Stimulated activated CD4-positive, alpha-beta T cell treated with anti-CD3 and anti-CD28 coated beads, Interleukin-15, amount 100 ng/mL, for 1 hour (primary cell): ENCODE results near the gene TBXAS1.
"Not testable (repeated sequence)": the region's sequence is repeated elsewhere in the genome, so short reads cannot be mapped to it uniquely, and the experiment has no call there.

ENCODE experiments used
- DNase-seq, 2 donors: peaks; one replicate each; pipeline ENCODE4 v3.0.0-alpha.2; 2020; ENCODE audit warnings: low read depth in 1 of 2, low spot score in 1 of 2

Gene TBXAS1

DNA sequence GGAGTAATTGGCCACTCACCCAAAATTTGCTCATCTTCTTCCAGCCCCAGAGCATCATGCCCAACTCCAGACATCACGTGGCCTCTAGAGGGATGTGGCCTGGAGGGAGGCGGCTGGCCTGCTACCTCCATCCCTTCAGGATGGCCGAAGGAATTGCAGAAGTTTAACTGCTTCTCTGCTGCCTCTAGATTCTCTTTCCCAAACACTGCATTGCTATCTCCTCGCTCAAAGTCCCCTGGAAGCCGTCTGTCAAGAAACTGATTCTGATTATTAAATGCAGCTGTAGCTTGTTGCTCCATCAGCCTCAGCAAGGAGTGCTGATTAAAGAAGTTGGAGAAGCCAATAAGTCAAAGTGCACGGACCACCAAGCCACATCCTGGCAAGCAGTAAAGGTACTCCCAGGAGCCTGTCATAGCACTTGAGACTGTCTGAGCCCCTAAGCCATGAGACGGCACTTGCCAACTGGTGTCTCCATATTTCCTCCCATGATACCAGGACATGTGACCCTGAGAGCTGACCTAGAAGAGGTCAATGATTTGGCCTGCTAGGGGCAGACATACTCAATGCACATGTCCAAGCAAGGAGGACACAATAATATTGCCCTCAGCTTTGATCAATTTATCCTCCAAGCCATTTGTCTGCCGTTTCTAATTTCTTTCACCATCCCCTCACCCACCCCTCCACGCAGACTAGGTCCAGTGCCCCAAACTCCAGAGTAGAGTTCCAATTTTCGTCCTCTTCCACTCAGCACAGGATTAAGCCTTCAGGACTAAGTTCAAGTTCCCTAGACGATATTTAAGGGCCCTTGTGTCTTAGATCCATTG, 84.2 kb downstream of the TBXAS1 start:
- no peak for DNase-seq

DNA sequence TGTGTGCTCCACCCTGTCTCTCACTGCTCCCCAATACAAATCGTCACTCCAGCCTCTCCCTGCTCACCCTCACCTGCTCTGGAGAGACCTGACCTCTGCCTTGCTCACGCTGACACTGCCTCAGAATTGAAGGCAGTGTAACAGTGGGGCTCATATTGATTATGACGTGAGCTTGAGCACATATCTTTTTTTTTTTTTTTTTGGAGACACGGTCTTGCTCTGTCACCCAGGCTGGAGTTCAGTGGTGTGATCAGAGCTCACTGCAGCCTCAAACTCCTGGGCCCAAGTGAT, 84.7 kb downstream of the TBXAS1 start:
- no peak for DNase-seq

DNA sequence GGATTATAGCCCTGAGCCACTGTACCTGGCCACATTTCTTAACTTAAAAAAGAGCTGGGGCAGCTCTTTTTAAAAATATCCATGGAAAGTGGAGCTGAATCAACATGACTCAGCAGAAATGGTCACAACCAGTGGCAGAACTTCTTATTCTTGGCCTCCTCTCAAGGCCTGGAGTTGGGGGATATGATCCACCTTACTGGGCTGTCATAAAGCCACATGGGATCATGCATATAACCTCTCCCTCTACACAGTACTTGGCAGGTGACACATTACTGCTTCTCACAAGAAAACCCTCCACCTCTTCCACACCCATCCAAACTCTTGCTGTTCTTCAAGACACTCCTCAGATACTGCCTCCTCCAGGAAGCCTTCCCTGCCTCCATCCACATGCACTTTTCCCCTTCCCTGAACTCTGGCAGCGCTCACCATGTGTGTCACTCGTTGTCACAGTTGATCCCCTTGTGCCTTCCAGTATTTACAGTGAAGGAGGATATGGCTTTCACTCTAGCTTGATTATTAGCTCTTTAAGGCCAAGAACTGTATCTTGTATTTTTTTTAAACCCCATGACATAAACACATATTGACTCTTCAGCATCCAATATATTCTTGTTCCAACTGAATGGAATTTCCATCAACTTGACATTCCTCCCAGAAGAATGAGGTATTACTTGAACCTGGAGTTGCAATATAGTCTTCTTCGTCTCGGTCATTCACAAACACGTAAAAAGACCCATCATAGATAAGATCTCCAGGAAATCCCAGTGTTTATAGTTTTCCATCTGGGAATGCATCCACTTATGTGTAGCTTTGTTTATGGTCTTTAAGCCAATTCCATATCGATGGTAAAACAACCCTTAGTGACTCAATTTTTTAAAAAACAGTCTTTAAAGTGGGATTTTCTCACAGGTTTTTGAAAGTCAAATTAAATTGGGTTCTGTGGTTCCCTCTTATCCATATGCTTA, 85.5 kb downstream of the TBXAS1 start:
- DNase-seq, result no peak

DNA sequence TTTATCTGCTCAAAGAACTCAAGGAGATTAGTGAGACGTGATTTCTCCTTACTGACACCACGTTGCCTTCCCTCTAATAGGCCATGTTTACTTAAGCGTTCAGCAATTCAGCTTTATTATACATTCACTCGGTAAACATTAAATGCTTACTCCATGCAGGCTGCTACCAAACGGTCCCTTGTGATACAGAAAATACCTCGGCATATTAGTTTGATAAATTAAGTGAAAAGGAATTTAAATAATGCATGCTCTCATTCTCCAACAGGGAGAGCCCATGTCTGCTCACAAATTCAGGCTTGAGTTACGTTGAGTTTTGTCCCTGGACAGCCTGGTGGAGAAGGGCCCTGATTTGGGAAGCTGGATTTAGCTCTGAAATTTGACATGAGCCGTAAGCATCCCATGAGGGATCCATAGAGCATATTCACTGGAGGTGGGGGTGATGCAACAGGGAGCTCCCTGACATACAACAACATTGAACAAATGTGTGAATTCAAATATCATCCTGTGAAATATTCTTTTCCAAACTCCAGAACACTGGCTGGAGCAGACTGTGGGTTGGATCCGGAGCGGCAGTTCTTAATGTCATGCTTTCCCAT, 86.3 kb downstream of the TBXAS1 start:
- no peak for DNase-seq

DNA sequence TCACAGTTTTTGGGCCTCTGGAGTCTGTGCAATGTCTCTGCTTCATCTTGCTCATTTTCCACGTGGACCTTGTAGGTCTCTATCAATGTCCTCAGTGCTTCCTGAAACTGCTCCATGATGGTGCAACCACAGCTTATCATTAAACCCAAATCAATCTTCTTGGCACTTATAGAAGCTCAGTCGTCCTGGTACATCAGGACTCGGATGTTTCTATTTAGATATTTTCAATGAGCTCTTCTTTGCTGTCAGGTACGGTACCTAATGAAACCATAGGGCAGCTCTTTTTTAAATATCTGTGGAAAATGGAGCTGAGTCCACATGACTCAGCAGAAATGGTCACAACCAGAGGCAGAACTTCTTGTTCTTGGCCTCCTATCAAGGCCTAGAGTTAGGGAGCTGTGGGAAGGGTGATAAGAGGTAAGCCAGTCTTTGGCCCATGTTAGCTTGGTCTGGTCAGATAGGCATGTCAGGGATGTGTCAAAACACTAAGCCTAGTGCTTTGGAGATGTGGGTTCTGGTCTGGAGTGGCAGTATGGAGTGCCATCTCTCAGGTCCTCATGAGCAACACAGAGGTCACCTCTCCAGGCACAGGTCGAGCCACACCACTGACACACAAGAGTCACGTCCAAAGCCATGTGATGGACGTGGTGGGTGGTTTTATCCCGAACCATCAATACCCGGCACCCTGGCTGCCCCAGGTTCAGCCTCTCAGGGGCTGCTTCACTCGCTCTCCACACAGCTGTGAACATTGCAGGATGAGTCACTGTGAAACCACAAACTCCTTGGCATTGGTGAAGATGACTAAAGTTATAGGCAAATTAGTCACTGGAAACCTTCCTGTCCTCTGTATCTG, 87.0 kb downstream of the TBXAS1 start:
- peak; percentile 19 to 20 for DNase-seq

DNA sequence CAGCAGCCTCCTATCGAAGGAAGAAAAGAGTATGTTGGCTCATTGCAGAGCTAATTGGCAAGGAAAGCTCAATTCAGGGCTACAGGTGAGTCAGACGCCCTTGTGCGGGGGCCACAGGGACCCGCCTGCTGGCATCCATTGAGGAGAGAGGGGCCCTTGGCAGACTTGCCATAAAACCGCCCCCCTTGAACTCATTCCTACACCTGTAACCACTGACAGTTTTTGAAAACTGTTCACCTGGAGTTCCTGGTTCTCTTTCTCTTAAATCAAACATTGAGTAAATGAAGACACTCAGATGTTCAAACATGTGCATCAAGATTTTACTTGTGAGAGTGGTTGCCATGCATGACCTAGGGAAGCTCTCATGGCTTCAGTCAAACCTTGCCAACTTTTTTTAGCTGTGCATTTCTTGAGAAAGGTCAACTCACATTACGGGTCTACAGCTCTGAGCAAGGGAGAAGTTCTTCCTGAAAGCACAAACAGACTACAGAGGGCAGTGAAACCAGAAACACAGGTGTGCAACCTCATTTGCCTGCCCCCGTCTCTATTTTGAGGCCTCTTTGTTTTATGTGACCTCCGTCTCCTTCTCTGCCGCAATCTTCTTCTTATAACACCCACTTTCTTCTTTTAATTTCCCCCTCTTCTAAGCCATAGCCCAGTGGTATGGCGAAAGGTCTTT, 87.8 kb downstream of the TBXAS1 start:
- DNase-seq, result peak in 1 of 2 donors; percentile 14

DNA sequence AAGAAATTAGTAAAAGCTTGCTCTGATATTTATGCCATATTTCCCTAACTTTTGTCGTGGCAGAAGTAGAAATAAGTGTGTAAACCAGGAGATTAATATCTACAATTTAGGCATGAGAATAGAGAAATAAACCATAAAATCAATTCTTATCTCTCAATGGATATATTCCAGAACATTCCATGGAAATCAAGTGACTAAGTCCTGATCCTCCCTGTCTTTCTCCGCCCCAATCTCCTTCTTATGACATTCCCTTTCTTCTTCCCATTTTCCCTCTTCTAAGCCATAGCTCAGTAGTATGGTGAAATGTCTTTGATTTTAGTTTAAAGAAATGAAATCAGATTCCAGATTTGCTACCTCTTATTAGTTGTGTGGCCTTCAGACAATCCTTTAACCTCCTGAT, 88.8 kb downstream of the TBXAS1 start:
- no peak for DNase-seq

DNA sequence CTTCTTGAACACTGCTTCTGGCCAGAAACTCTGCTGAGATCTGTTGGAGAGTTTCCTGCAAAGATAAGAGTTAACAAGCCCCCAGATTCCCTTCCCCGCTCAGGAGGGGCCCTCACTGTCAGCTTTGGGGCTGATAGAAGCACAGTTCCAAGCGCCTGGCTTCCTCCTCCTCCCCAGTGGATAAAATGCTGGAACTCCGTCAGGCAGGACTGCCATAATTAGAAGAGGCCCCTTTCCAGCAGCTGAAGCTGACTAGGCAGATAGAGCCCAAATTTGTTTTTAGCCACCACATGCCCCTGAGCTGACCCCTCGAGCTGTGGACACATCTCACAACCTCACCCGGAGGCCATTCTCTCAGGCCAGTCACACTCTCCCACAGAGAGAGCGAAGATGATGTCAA, 89.4 kb downstream of the TBXAS1 start:
- no peak for DNase-seq

DNA sequence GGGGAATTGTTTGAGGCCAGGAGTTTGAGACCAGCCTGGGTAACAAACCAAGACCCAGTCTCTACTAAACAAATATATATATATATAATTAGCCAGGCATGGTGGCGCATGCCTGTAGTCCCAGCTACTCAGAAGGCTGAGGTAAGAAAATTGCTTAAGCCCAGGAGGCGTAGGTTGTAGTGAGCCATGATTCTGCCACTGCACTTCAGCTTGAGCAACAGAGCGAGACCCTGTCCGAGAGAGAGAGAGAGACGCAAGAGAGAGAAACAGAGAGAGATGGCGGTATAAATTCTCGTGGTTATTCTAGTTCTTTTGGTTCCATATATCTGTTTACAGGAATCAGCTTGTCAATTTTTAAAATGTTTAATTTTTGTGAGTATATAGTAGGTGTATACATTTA, 94.0 kb downstream of the TBXAS1 start:
- DNase-seq, result no peak

DNA sequence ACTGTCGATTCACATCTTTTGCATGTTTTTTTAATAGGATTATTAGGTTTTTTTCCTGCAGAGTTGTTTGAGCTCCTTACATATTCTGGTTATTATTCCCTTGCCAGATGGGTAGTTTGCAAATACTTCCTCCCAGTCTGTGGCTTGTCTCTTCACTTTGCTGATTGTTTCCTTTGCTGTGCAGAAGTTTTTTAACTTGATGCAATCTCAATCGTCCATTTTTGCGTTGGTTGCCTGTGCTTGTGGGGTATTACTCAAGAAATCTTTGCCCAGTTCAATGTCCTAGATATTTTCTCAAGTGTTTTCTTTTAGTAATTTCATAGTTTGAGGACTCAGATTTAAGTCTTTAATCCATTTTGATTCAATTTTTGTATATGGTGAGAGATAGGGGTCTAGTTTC, 95.4 kb downstream of the TBXAS1 start:
- no peak for DNase-seq

DNA sequence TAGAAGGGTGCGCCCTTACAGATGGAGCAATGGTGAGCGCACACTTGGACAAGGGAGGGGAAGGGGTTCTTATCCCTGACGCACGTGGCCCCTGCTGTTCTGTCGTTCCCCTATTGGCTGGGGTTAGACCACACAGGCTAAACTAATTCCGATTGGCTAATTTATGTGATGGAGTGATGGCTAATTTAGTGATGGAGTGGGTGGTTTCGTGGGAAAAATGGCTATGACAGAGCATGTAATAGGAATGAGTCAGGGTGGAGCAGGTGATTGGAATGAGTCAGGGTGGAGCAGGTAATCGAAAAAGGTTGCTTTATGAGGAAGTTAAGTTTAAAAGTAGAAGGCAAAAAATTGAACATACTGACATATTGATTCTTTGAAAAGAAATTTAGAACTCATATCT, 100.2 kb downstream of the TBXAS1 start:
- not testable (repeated sequence) for DNase-seq

DNA sequence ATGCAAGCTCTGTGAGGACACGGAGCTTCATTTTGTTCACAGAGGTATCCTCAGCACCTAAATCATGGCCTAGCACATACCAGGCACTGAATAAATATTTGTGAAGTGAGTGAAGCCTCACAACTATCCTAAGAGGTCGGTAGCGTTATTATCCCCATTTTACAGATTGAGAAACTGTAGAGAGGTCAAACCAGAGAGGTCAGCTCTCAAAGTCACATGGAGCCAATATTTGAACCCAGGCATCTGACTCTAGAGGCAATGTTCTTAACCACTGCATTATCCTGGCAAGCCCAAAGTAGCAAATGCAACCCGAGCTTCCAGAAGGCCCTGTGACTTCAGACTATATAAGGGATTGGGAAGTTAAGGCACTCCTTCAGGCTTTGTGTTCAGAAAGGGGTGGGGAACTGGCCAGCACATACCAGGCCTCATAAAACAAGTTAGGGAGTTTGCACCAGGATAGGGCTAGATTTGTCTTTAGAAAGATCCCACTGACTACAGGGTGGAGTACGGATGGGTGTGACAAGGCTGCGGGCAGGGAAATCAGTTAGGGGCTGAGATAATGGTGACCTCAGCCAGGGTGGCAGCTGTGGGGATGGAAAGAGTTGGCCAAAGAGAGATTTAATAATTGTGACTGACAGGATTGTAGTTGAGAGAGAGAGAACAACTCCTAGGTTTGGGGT, 101.4 kb downstream of the TBXAS1 start:
- DNase-seq, result no peak

DNA sequence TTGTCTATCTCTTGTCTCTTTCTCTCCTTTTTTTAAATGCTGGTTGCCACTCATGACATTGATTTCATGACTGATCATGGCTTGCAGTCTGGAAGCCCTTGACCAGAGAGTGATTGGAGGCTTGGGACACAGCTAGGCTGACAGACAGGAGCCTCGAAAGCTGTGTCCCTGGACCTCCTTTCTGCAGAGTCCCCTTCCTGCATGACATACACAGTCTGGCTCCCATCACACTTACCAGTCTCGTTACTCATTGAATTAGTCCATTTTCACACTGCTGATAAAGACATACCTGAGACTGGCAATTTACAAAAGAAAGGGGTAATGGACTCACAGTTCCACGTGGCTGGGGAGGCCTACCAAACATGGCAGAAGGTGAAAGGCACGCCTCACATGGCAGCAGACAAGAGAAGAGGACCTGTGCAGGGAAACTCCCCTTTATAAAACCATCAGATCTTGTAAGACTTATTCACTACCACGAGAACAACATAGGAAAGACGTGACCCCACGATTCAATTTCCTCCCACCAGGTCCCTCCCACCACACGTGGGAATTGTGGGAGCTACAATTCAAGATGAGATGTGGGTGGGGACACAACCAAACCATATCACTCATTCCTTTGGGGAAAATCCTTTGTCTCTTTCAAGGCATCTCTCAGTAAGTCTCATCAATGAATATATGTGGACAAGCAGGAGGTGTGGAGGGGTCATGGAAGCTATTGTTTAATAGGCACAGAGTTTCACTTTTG, 102.3 kb downstream of the TBXAS1 start:
- no peak for DNase-seq

DNA sequence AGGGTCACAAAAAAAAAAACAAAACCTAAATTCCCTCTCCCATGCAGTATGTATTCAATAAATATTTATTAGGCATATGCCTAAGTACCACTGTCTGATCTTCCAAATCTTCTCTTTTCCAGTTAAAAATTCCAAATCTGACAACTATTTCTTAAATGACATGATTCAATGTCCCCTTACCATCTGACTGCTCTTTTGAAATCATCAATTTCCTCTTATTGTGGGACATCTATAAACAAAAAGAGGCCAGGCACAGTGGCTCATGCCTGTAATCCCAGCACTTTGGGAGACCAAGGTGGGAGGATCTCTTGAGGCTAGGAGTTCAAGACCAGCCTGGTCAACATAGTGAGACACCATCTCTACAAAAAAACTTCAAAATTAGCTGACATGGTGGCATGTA, 103.5 kb downstream of the TBXAS1 start:
- DNase-seq, result no peak

DNA sequence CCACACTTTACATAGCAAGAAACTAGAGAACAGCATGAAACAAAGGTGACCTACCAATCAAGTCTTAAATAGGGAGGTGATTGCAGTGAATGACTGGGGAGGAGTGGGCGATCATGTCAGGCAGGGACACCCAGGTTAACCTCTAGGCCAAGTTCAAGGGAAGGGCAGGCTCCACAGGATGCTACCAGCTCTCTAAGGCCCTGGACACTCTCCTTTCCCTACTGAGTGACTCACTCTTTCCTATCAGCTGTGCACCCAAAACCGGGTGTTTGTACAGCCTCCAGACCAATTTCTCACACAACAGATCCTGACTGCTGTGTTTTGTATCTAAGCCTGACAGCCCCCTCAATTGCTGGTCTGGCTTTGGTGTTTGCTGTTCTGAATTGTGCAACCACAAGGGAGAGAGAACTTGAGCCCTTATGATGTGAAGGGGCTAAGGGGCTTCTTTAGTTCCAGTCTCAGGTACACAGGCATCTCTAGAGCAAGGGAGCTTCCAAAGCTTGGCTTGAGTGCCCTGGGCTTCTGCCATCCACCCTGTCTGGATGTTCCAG, 107.8 kb downstream of the TBXAS1 start:
- DNase-seq, result no peak

DNA sequence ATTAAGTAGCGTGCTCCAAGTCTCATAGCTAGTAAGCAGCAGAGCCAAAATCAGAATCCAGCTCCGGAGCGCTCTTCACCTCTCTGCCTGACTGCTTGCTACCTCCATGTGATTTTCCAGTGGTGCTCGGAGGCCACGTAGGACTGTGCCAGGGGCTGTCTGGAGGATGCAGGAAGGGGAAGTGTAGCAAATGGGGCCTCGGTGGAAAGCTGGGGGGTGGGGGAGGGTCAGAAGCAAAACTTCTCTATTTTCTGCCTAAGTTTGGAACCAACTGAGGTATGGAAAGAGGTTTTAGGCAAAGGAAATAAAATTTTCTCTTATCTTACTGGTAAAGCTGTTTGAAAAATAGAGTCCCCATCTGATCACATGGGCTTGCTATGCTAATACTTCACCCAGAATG, 108.7 kb downstream of the TBXAS1 start:
- DNase-seq, result no peak

DNA sequence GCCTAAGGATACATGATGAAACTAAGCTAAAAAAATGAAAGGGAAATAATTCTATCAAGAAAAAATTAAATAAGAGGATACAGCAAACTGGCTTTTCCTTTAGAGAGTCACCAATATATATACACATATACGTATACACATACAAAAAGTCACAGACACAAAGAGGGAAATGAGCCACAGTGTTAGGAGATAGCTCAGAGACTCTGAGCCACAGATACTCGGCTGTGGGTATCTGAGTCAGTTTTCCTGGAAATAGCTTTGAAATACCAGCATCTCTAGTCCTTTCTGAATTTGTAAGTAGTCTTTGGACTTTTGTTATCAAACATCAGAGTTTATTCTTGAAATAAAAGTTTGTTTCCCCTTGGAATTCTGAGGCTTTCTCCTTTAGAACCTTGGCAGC, 111.8 kb downstream of the TBXAS1 start:
- no peak for DNase-seq

DNA sequence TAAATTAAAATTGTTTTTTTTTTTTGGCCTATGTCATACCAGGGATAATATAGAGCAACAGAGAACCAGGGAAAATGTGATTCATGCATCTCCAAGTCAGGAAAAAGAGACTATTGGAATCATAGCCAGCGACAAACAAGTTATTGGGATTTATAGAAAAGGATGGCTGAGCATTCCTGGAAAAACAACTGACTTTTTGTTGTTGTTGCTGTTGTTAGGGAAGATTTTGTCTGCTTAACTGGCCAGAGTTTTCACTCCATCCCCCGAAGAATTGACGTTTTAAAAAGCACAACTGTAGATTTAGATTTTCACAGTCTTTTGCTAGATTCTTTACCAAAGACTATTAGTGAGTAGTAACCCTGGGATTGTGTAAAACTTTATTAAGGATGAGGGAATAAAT, 112.4 kb downstream of the TBXAS1 start:
- DNase-seq, result no peak

DNA sequence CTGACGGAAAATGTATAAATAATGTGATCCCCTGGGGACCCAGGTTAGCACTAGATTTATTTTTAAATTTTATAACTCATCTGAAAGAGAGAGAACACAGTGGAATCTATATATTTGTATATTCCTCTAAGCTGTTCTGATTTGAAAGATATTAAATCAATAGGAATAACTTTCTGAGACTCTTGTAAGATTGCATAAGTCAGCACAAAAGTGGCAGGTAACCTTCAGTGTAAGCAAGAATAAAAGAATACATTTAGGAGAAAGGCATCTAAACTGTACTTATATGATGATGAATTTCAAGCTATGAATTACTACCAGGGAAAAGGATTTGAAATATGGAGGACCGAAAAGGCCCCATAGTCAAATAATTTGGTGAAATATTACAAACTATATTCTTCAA, 112.8 kb downstream of the TBXAS1 start:
- DNase-seq, result no peak
